ENCODE measurements around the gene ANGPTL5.
"Not testable (repeated sequence)": the region's sequence is repeated elsewhere in the genome, so short reads cannot be mapped to it uniquely, and the experiment has no call there.

The ANGPTL5 gene

DNA sequence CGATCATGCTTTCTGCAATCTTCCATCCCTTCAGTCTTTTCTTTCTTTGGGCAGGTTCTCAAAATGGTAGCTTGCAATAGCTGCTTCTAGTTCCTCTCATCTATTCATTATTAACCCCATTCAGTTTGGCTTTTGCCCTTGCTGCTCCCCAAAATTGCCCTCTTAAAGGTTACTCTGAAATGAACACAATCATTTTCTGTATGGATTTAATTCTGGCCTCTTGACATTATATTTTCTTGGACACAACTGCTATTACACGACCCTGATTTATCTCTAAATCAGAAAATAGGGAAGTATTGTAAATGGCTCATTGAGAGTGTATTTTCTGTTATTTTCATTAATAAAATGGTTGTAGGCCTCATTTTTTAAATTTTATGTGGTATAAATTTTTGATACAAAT is at the start of gene ANGPTL5:
Gene ANGPTL5, minus strand, starts transcription at position 101 of the 400 bp plus-strand sequence. CDS start 8,613 bp downstream, outside the sequence.
- in situ Hi-C loops (cut with HindIII; ENCODE audit: low sequenced_read_pairs), result no loop called here

GRCh38 chr11:101964200-101964599 is 47.9 kb upstream of the ANGPTL5 start:
- in situ Hi-C loops (cut with HindIII; ENCODE audit: low sequenced_read_pairs), result not testable (repeated sequence)

GRCh38 chr11:101960231-101960630 is 43.9 kb upstream of the ANGPTL5 start:
- in situ Hi-C loops (cut with HindIII; ENCODE audit: low sequenced_read_pairs), result no loop called here

DNA sequence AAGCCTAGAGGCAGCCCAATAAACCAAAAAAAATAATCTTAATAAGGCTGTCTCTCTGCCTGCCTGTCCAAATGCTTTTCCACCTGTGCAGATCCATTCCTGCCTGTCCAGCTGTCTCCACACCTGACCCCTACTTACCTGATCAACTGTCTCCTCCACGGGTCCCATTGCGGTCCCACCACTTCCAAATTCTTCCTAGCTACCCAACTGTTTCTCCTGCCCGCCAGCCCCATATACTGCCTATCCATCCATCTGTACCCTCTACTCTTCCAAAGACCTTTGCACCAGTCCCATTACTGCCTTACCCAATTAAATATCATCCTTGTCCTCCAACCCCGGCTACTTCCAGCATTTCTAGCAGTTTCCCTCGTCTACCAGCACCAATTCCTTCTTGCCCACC is 39.4 kb upstream of the ANGPTL5 start:
- in situ Hi-C loops (cut with HindIII; ENCODE audit: low sequenced_read_pairs), result no loop called here

DNA sequence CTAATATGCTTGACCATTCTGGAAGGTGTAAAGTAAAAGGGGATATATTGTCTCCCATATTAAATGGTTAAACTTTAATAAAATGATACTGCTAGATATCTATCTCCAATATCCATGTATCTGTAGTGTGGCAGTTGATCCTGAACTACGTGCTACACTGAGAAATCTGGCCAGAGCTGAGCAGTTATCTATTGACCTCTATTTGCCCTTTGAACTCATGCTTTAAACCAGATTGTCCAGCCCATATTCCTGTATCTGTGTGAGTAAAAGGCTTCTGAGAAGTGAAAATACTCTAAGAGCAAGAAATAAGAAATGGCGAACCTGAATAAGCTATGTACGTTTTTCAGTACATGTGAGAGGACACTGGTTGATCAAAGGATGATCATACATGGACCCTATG is 39.0 kb upstream of the ANGPTL5 start:
- in situ Hi-C loops (cut with HindIII; ENCODE audit: low sequenced_read_pairs), result no loop called here

GRCh38 chr11:101949680-101950220 is 33.4 kb upstream of the ANGPTL5 start:
- in situ Hi-C loops (cut with HindIII; ENCODE audit: low sequenced_read_pairs), result no loop called here

DNA sequence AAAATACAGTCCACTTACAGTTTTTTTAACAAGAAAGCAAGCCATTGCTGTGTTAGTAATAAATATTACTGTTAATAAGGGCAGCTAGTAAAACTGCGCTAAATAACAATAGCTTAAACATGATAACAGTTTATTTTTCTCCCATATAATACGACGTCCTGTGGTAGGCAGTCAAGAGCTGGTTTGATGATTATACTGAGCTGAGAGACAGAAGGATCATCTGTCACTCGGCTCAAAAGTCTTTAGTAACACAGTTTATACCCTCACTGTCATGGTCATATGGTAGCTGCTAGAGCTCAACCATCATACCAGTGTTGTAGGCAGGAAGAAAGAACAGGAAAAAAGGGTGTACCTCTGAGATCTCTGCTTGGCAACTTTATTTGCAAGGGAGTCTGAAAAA is 29.1 kb upstream of the ANGPTL5 start:
- in situ Hi-C loops (cut with HindIII; ENCODE audit: low sequenced_read_pairs), result no loop called here

DNA sequence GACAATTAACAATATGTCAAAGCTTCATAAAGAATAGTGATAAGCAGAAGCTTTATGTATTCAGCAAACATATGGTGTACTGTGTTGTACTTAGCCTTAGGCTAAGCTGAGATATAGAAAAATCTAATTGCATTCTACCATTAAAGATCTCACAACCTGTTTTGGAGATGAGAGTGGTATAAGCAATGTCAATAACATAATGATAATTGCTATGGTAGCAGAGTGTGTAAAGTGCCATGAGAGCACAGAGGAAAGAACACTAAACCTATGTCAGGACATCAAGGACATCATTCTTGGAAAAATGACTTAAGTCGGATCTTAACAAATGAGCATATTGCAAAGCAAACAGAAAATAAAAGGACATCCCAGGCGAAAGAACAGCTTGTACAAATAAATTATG is 28.6 kb upstream of the ANGPTL5 start:
- in situ Hi-C loops (cut with HindIII; ENCODE audit: low sequenced_read_pairs), result no loop called here

DNA sequence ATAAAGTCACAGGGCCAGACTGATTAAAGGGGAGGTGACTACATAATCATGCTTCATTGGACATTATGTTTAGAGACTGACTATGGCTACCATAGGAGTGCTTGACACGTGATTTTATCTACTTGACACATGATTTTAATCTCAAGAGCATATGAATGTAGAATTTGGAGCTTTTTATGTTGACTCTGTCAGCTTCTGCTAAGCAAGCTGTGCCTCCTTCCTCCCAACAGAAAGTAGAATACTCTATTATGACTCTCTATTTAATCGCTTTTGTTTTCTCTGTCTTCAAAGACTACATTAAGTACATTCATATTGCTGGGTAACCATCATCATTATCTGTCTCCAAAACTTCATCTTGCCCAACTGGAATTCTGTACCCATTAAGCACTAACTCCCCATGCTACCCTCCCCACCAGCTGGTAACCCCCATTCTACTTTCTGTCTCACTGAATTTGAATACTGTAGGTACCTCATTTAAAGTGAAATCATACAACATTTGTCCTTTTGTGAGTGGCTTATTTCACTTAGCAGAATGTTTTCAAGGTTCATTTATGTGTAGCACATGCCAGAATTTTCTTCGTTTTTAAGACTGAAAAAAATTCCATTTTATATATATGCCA is 24.7 kb upstream of the ANGPTL5 start:
- in situ Hi-C loops (cut with HindIII; ENCODE audit: low sequenced_read_pairs), result no loop called here

- in situ Hi-C loops (cut with HindIII; ENCODE audit: low sequenced_read_pairs), result loop anchor here (5.0 kb wide), 1 partner anchor 76 kb away; no protein-coding TSS in a partner anchor
Observed at GRCh38 chr11:101931692-101932091, 15.4 kb upstream of the ANGPTL5 start.

GRCh38 chr11:101929294-101929915 is 13.1 kb upstream of the ANGPTL5 start:
- in situ Hi-C loops (cut with HindIII; ENCODE audit: low sequenced_read_pairs), result no loop called here

DNA sequence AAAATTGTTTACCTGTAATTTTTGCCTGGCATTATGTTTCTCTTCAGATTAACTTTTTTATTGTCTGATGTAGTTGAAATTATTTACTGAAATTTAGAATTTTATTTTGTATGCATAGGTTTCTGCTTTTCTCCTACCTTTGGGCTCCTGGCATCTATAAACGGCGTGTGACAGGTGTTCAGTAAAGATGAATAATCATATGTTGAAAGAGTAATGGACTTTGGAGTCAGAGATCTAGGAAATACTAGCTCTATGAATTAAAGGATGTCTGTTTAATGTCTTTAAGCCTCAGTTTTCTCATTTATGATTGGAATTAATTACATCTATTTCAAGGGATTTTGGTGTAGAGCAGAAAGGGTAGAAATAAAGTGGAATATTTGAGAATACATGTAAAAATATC is 7.2 kb upstream of the ANGPTL5 start:
- in situ Hi-C loops (cut with HindIII; ENCODE audit: low sequenced_read_pairs), result no loop called here

- in situ Hi-C loops (cut with HindIII; ENCODE audit: low sequenced_read_pairs), result no loop called here
Observed at GRCh38 chr11:101920992-101921391, 4.7 kb upstream of the ANGPTL5 start.

- in situ Hi-C loops (cut with HindIII; ENCODE audit: low sequenced_read_pairs), result no loop called here
Observed at GRCh38 chr11:101917226-101917625, 904 bp upstream of the ANGPTL5 start.

GRCh38 chr11:101915791-101916291 is 481 bp downstream of the ANGPTL5 start:
- in situ Hi-C loops (cut with HindIII; ENCODE audit: low sequenced_read_pairs), result no loop called here

- in situ Hi-C loops (cut with HindIII; ENCODE audit: low sequenced_read_pairs), result no loop called here
Observed at GRCh38 chr11:101914738-101915426, 1.4 kb downstream of the ANGPTL5 start, which contains the start of gene CEP126. TSS of gene CEP126 (plus strand) at chr11:101915010. CDS start at chr11:101915285, 275 bp downstream.

DNA sequence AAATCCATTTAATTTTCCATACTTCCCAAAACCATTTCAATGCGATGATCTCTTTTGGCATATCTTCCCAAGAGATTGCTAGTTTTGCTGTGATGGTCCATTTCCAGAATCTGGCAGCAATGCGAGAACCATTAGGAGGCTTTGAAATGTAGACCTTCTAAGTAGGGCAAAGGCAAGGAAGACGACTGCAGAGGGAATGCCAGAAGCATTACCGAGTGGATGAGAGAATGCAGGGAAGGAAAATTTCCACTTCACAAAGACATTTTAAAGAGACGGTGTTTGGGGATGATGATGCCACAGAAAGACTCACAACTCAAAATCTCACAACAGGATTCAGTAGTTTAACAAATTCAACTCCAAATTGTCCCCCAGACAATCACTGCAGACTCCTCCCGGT is 2.0 kb downstream of the ANGPTL5 start:
- in situ Hi-C loops (cut with HindIII; ENCODE audit: low sequenced_read_pairs), result no loop called here

- in situ Hi-C loops (cut with HindIII; ENCODE audit: low sequenced_read_pairs), result no loop called here
Observed at GRCh38 chr11:101913656-101914055, 2.7 kb downstream of the ANGPTL5 start.

- in situ Hi-C loops (cut with HindIII; ENCODE audit: low sequenced_read_pairs), result no loop called here
Observed at GRCh38 chr11:101912823-101913284, 3.5 kb downstream of the ANGPTL5 start.

DNA sequence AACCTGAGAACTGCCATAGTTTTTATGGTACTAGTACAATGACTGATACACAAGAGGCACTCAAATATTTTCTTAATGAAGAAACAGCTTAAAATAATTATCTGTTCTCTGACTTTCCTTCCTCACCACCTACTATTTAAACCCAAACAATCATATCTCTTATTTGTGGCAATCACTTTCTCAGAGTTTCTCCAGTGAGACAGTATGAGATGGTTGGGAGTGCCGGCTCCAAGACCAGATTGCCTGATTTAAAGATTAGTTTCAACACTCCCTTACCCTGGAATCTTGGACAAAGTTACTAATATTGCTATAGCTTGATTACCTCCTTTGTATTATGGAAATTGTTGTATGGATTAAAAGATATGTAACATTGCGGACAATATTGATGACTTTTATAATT is 7.2 kb downstream of the ANGPTL5 start:
- in situ Hi-C loops (cut with HindIII; ENCODE audit: low sequenced_read_pairs), result no loop called here

DNA sequence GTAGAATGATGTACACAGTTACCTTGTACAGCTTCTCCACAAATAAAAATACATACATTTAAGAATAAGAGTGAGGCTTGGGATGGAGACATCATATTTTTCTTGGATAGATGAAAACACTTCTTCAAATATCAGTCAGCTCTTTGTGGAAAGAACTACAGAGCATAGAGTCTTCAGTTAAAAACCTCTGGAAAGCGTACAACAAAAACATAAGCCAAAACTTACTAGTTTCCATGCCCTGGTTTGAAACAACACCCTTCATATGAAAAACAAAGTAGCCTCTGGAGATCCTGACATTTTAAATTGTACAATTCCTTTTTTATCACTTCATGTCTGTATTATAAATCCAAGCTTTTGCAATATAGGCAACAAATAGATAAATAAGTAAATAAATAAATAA is 8.5 kb downstream of the ANGPTL5 start:
- in situ Hi-C loops (cut with HindIII; ENCODE audit: low sequenced_read_pairs), result no loop called here

Measured in endothelial cell of hepatic sinusoid (primary cell).